Activated CD4-positive, alpha-beta T cell treated with anti-CD3 and anti-CD28 coated beads, Interleukin-2, Interleukin-6, amounts not matched to agents 100 ng/mL and 50 ng/mL, durations not matched to agents 16 hours and 8 hours (primary cell): ENCODE measurements around the gene LRRC3.

Source experiments
- DNase-seq: peaks from one replicate; pipeline ENCODE4 v3.0.0-alpha.2; 2020

The LRRC3 gene

DNA sequence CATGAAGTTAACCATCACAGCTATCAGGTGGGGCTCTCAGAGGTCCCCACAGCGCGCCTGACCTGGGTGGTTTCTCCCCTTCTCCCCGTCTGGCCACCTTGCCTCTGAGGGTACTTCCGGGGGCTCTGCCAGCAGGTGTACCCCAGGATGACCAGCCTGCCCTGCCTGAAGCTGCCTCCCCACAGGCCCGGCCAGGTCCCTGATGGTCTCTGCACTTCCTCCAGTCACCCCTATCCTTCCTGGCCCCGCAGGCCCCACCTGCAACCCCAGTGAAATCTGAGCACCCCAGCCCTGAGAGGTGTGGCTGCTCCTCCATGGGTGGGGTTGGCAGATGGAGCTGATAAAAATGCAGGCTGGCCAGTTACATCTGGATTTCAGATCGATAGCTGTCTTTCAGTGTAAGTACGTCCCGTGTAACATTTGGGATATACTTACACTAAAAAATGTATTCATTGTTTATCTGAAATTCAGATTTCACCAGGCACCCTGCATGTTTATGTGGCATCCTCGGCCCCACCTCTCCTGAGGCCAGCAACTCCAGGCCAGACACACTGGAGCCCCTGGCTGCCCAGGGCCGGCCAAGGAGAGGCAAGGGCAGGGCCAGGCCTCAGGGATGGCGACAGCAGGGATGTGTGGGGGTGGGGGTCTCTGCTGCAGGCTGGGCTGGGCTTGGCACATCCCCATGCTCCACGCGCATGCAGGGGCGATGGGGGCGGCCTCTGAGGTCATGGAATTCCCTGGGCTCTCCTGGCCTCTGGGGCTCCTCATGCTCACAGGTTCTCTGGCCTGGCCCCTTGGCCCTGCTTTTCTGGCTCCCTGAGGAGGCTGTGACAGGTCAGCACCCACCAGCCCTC lies 25.1 kb downstream of the LRRC3 start:
- no peak for DNase-seq

DNA sequence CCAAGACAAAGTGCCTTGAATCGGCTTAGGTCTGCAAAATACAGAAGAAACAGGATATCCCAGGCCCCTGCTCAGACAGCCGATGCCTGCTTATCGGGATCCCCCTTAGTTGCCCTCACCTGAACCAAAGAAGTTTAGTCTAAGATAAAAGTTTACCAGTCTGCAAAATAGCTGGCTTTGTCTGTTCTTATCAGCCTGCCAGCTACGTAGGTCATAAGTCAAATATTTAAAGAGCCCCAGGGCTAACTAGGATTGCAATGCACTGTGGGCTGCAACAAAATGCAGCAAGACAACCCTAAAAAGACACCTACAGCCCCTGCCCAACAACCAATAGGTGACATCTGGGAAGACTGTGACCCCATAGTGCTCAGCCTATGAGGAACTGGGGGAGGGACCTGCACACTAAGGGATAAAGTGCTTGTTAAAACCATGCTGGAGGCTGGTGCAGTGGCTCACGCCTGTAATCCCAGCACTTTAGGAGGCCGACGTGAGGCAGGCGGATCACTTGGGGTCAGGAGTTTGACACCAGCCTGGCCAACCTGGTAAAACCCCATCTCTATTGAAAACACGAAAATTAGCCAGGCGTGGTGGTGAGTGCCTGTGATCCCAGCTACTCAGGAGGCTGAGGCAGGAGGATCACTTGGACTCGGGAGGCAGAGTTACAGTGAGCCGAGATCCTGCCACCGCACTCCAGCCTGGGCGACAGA lies 27.4 kb downstream of the LRRC3 start:
- DNase-seq, result no peak

DNA sequence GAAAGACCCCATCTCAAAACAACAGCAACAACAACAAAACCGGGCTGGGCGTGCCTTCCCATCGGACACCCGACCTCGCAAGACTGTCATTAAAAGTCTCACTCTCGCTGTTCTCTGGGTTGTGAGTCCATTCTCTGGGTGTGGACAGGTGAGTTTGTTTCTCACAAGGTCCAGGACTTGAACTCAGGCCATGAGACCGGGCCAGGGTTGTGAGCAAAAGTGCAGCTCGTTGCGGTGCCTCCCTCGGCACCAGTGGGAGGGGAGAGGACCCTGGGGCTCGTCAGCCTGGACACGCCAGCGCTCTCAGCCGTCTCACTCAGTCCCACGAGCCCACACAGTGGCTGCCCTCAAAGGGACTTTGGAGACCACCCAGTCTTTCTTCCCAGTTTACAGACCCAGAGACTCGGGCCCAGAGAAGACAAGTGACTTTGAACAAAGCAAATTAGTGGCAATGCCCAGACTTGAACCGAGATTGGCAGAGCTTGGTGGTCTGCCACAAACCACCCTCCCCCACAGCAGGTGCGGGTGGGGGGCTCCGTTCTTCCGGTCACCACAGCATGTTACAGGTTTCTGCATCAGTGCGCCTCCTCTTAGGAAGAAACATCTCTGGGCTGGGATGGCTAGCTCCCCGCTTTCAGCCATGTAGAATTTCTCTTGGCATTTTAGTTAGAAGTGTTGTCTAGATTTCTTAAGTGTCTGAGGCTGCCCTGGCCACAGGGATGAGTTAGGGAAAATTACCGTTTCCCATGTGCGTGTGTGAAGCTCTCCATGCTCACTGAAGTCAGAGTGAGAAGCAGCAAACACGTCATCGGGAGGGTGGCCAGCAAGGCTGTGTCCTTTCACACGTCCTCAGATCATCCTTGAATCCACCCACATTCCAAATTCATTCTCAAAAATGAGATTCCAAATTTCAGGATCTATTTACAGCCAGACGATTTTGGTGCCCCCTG lies 28.3 kb downstream of the LRRC3 start:
- DNase-seq, result no peak

DNA sequence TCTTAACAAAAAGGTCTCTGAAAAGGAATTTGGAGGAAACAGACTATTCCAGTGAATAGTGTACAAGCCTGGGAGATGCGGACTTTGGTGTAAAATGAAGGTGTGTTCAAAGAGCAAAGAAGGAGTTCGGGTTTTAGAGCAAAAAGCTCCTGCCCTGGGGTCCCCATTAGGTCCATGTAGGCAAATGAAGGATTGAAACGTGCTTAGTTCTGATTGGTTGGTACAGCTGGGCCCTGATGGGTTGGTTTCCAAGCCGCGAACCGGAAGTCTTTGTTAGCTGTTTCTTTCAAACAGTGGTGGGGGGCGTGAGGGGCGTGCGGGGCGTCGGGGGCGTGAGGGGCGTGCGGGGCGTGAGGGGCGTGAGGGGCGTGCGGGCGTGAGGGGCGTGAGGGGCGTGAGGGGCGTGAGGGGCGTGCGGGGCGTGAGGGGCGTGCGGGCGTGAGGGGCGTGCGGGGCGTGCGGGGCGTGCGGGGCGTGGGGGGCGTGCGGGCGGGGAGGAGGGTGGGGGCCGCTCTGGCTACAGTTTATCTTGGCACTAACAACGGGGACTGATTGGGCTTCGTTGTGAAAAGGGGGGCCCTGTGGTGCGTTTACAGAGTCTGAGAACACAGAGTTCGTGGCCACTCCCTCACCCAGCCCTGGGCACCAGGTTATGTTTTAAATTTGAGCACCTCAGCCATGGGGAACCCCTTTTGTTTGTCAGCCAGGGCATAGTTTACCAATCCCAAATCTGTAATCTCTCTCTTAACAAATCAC lies 29.4 kb downstream of the LRRC3 start:
- no peak for DNase-seq

DNA sequence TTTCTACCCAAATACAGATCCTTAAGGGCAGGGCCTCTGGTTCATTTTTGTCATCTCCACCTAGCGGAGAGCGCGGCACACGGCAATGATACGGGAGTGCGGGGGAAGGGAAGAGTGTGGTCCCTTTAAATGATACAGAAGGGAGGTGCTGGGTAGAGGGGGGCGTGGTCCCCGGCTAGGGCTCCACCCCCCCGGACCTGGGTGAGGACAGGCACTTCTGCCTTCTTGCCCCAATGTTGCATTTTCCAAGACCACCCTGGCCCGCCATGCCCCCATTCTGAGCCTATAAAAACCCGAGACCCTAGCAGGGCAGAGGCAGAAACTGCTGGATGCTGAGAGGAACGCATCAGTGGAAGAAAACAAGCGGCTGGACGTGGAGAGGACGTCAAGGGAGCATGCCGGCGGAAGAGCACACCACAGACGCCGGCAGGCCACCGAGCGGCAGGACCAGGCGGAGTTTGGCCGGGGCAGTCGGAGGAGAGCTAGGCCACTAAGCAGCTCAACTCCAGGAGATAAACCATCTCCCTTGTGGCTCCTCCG lies 30.0 kb downstream of the LRRC3 start:
- peak; percentile 43 for DNase-seq

DNA sequence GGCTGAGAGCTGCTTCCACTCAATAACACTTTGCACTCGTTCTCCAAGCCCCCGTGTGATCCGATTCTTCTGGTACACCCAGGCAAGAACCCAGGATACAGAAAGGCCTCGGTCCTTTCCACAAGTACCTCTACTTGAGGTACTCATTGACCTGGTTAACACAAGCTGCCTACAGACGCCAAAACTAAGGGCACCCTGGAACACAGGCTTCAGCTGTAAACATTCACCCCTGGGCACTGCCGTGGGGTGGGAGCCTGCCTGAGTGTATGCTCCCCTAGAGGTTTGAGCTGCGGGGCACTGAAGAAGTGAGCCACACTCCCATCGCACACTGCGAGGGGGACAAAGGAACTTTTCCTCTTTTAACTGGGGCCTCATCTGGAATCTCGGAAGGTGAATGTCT lies 30.5 kb downstream of the LRRC3 start:
- DNase-seq, result no peak

DNA sequence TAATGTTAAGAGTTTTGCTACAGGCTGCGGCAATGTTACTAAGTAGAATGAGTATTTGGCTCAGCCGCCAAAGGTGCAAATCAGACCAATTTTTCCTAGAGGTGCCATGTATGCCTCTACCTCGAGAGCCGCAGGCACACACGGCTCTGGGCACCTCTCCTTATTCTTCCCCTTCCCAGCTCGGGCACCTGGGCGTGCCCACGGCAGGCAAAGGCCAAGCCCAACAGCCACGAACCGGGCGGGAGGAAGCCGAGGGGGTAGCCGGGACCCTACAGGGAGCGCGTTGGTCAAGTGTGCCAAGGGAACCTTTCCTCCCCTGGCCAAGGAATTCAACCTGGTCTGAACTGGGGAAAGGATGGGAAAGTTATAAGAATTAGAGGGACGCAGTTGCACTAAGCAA lies 31.0 kb downstream of the LRRC3 start:
- DNase-seq, result no peak

DNA sequence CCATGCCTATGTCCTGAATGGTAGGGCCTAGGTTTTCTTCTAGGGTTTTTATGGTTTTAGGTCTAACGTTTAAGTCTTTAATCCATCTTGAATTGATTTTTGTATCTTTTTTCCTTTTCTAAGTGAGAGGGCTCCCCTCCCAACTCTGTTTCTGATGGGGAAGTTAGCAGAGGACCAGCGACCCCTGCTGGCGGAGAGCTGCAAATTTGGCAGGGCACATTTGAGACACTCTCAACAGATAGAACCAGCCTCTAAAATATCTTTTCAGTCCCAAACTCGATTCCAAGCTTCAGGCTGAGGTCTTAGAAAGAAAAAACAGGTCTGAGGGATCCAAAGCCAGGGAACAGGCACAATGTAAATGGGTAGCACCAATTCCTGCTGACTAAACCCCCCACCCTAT lies 32.5 kb downstream of the LRRC3 start:
- peak; percentile 59 for DNase-seq

DNA sequence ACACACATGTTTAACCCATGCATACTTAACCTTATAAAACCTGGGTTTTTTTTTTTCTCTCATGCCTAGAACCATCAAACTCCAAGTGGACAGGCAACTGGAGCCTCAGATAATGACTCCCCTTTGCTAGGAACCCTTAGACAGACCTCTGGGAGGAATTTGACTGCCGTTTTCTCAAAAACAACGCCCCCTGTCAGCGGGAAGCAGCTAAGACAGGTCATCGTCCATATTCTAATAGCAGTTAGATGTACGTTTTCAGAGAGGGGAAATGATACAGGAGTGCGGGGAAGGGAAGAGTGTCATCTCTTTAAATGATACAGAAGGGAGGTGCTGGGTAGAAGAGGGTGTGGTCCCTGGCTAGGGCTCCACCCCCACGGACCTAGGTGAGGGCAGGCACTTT lies 34.7 kb downstream of the LRRC3 start:
- no peak for DNase-seq

DNA sequence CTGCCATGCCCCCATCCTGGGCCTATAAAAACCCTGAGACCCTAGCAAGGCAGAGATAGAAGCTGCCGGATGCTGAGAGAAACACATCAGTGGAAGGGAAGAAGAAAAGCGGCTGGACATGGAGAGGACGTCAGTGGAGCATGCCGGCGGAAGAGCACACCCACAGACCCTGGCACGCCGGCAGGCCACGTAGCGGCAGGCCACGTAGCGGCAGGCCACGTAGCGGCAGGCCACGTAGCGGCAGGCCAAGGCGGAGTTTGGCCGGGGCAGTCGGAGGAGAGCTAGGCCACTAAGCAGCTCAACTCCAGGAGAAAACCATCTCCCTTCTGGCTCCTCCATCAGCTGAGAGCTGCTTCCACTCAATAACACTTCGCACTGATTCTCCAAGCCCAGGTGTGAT lies 35.1 kb downstream of the LRRC3 start:
- DNase-seq, result no peak

DNA sequence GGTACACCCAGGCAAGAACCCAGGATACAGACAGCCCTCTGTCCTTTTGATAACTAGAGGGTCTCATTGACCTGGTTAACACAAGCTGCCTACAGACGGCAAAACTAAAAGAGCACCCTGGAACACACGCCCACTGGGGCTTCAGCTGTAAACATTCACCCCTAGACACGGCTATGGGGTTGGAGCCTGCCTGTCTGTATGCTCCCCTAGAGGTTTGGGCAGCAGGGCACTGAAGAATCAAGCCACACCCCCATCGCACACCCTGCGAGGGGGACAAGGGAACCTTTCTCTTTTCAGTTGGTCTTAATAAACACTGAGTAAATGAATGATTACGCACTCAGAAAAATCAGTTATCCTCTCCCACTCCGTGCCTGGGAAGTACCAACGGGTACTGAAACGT lies 35.5 kb downstream of the LRRC3 start:
- DNase-seq, result no peak

DNA sequence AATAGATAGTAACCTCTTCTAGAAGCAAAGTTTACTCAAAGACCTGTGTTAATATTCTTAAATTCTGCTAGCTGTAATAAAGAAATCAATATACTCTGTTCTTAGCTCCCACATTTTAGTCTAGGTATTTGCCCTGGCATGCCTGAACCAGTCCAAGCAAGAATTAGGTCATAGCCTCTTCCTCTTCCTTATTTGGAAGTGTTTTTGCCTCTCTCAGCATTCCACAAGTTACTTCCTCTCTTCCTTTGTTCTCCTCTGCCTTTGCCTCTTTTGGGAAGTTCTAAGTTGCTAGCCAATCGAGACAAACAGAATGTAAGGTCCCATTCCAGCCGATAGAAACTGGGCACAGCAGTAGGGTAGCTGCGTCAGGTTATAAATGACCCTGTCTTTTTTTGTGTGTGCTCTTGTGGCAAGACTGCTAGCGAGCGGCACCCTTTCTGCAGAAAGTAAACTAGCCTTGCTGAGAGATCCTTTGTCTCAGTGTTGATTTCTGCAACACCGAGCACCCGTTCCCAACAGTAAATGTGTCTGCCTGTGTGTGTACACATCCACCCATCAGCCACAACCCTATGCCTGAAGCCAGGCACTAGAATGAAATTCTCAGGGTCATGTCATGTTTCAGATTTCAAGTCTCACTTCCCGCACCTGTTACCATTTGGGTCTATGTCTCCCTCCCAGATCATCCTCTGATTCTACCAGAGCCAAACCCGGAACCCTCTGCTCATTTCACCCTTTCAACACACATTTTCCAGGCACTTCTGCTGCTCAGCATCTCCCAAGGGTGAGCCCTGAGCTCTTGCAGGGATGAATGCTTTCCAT lies 37.5 kb downstream of the LRRC3 start:
- DNase-seq, result no peak

DNA sequence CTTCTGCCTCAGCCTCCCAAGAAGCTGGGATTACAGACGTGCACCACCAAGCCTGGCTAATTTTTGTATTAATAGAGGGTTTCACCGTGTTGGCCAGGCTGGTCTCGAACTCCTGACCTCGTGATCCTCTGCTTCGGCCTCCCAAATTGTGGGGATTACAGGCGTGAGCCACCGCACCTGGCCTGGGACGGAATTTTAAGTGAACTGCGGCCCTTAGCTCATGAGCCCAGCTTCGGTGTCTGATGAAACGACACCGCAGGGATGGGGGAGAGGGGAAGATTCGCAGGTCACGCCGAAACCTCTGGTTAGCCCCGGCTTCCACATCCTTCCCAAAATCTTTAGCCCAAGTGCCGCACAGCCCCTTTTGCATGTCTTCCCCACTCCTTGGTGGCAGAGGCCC lies 39.1 kb downstream of the LRRC3 start:
- DNase-seq, result no peak

DNA sequence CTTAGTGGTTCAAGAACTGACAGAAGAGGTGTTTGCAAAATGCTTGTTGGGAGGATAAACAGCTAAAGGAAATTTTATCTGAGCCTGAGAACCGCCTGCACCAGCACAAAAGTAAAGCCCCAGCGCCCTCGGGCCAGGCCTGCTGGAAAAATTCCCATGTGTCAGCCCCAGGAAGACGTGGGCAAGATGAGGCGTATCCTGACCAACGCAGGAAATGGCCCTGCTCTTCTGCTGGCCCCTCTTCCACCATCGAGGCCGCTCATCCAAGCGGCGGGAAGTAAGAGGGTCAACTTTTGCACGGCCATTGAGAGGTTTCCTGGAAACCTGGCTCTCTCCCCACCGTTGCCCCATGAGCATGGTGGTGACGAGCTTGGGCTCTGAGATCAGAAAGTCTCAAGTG lies 39.6 kb downstream of the LRRC3 start:
- no peak for DNase-seq

DNA sequence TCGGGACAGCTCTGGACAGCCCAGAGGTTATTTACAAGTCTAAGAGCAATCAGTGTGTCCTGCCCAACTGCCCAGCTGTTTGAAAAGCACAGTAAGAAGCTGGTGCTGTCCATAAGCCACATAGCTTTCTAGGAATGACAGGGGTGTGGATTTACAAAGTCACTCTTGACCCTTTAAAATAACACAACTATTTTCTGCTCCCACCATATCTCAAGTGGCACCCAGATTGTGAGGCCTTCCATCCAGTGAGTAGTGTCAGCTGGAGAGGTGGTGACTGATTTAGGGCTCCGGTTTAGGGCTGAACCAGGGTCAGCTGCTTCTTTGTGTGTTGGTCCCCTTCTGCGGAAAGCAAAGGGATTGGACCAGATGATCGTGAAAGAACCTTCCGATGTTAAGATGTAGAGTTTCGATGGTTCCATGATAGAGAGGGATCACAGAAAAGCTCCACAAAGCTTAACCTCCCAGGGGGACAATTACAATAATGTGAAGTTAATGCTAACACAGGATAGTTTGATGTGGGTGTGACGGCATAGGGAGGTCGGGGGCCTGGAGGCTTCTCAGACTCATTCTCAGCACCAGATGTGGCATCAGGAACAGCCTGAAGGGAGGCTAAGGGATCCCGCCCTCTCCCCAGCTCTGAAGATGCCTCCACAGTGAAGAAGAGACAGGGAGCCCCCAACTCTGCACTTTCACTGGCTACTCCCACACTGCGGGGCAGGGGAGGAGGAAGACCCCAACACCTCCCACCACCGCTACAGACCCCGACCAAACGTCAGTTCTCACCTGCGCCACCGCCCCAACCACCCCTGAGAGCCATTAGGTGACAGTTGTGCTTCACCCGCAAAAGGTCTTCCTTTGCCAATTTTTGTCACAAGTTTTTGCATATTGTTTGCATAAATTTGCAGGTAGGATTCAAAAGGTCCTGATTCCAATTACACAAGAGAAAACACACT lies 40.6 kb downstream of the LRRC3 start:
- no peak for DNase-seq

DNA sequence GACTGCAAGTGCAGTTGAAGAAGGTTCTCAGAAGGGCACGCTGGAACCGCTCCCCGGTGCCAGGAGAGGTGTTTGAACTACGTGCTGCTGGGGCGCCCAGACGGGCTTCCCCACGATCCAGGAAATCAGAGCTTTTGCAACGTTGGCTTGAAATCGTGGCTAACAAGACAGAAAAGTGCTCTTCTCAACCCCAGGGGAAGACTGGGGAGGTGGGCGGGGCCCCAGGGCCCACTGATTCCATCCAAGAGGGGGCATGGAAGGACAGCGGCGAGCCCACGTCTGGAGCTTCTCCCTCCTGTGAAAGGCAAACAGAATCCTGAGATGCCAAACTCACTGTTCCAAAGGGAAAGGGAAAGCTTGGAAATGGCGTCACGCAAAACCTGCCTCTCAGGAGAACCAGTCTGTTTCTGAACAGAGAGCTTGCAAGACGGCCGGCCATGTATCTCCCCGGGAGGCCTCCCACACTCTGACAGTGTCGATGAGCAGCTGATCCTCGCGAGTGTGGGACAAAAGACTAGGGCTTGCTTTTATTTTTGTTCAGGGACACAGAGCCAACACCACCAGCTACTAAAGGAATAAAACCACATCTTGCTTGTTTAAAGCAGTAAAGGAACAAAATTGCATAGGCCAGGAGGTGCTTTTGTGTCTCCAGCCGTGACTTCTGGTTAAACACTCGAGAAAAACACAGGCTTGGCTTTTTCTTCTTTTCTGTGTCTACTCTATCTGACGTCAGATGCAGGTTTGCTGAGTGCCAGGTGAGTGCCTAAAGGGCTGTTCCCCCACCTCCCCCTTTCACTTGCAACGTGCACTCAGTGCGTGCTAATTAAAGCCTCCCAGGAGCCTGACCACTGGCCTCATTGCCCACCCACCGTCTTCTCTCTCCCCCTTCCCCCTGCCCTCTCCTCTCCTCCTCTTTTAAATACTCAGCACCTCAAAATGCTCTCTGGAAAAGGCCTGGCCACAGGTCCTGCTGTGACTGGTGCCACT lies 41.5 kb downstream of the LRRC3 start:
- DNase-seq, result no peak

DNA sequence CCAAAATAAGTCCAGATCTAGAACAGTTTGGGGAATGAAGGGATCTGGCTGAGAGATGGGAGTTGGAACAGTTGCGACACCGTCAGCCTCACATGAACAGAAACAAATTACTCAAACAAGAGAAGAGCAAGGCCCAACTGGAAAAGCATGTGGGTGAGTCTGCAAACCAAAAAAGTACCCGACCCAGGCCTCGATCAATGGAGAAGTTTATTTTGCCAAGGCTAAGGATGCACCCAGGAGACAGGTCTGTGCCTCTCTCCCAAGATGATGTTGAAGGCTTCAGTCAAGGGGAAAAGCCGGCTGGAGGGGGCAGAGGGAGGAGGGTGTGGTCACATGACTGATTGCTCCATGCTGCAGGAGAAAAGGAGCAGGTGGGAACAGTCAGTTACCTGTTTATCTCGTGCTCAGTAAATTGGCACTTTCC lies 42.4 kb downstream of the LRRC3 start:
- no peak for DNase-seq

DNA sequence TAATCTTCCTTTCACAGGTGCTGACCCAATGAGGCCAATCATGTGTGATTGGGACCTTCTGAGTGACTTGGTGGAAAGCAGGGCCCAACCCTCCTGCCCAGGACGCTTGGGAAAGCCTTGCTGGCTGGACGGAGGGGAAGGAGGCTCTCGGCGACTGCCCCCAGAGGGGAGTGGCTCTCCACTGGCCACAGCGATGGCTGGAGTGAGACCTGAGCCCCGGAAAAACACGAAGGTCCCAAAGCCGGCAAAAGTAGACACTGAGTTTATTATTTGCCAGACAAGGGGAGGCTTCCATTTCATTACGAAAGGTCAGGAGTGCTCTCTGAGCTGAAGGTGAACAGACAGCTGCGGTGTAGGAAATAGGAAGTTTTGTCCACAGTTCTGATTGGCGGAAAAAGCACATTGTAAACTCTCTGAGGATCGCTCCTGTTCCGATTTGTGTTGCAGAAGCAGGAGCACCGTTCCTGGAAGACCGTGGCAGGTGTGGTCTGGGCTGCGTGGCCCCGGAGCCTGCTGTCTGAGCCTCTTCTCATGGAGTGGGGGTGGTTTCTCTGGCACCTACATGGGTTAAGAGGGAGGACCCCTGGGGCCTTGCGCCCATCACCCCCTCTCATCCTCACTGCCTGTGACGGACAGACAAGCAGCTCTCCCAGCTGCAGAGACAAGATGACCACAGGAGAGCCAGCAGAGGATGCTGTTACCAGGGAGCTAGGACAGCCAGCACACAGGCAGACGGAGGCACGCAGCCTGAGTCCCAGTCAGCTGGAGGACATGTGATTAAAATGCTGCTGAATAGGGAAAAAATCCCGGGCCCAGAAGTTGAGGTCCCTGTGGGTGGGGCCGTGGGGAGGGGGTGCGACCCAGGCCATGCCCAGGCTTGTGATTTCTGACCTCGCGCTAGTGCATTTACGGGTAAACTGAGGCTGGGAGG lies 43.2 kb downstream of the LRRC3 start:
- DNase-seq, result no peak
